K562 (cell line): ENCODE measurements around the gene POU4F1. TPM values are rescaled to one million over a fixed set of nuclear protein-coding genes. Genes with fewer than 3 reads are reported as not detected.
A peak's percentile ranks its signal among the peaks of the same experiment; 100 is the strongest.

ENCODE experiments used
- ATAC-seq: fragments of 200-7000 bp; cut with Tn5 transposase; 3 replicates; pipeline ENCODE4 v1.9.1; 2020; ENCODE audit warnings: moderate library complexity
- BruUV-seq: library from RNA; stranded (reverse); fragments of 400-500 nt; replicated peaks from 2 replicates; lab custom pipeline; 2021; lab: Mats Ljungman, UMichigan
- CTCF ChIA-PET: fragments of 300-600 bp; formaldehyde crosslinking; extraction: SDS; loops from one replicate; lab custom pipeline; 2021; ENCODE audit warnings: low intra/inter-chr PET ratio; lab: Yijun Ruan, JAX
- POLR2A ChIA-PET: fragments of 300-600, 350-650 bp; sonication (Branson Sonifier 250); formaldehyde crosslinking; extraction: SDS; loops from one replicate; lab custom pipeline; 2021; ENCODE audit warnings: antibody characterized with exemption, inconsistent platforms; lab: Yijun Ruan, JAX
- DNase-seq, 4 experiments: peaks; one replicate each; pipeline versions ENCODE4 v3.0.0 to v3.0.0-alpha.2; 2011 to 2018; ENCODE audit warnings: low spot score in 3 of 4, mixed read lengths in 3 of 4; ENCODE audit errors: extremely low read depth in 1 of 4
- FAIRE-seq: peaks from 2 replicates; lab custom pipeline; 2011; peaks lifted over from hg19 to GRCh38; lab: Jason Lieb, UNC
- H2AFZ ChIP-seq: 2 replicates; pipeline ENCODE4 v1.6.0; 2011; ENCODE audit warnings: low read depth, low read length, control low read depth, inconsistent platforms
- H3K27ac ChIP-seq: fragments of 200-600 bp; 3 replicates; pipeline ENCODE4 v1.8.0; 2011; ENCODE audit warnings: low read depth, mild to moderate bottlenecking, control low read depth, inconsistent platforms, low read length, moderate library complexity, mixed read lengths; ENCODE audit errors: extremely low read depth
- H3K27me3 ChIP-seq, 2 experiments: fragments of 300-600 bp in 1 of 2; 2 replicates in 1 of 2; 3 replicates in 1 of 2; pipeline versions ENCODE4 v1.6.0 to v1.8.0; 2011; ENCODE audit warnings: inconsistent platforms in 2 of 2, low read length in 2 of 2, mild to moderate bottlenecking in 1 of 2, mixed read lengths in 1 of 2, moderate library complexity in 1 of 2; ENCODE audit not compliant: control insufficient read depth in 2 of 2, insufficient read depth in 2 of 2
- H3K36me3 ChIP-seq: fragments of 300-600 bp; 3 replicates; pipeline ENCODE4 v1.8.0; 2011; ENCODE audit warnings: mild to moderate bottlenecking, low read length, inconsistent platforms; ENCODE audit not compliant: control insufficient read depth, insufficient read depth
- H3K4me1 ChIP-seq, 2 experiments: fragments of 200-600 bp in 1 of 2; replicated peaks in 1 of 2; 2 replicates in 1 of 2; 3 replicates in 1 of 2; pipeline versions ENCODE4 v1.5.1 to v1.8.0; 2011; ENCODE audit warnings: inconsistent platforms in 2 of 2, low read length in 2 of 2, mild to moderate bottlenecking in 1 of 2, mixed read lengths in 1 of 2, moderate library complexity in 1 of 2; ENCODE audit not compliant: control insufficient read depth in 2 of 2, insufficient read depth in 2 of 2
- H3K4me2 ChIP-seq: 2 replicates; pipeline ENCODE4 v1.6.1; 2011; ENCODE audit warnings: low read length, control low read depth, inconsistent platforms, mixed read lengths; ENCODE audit not compliant: insufficient read depth
- H3K4me3 ChIP-seq: fragments of 200-600 bp; sonication (generic), shearing (Covaris generic); 2 replicates; pipeline ENCODE4 v1.5.1; 2016; ENCODE audit warnings: control low read depth, inconsistent platforms
- H3K79me2 ChIP-seq: fragments of 200-600 bp; 3 replicates; pipeline ENCODE4 v1.8.0; 2011; ENCODE audit warnings: low read length, inconsistent platforms; ENCODE audit not compliant: control insufficient read depth, insufficient read depth
- H3K9ac ChIP-seq, 2 experiments: 2 replicates each; pipeline versions ENCODE4 v1.6.0 to v1.6.1; 2011; ENCODE audit warnings: low read depth in 2 of 2, low read length in 2 of 2, control low read depth in 1 of 2, inconsistent platforms in 1 of 2, mild to moderate bottlenecking in 1 of 2, mixed read lengths in 1 of 2; ENCODE audit not compliant: insufficient read depth in 1 of 2
- H3K9me1 ChIP-seq: one replicate; pipeline ENCODE4 v1.6.0; 2011; ENCODE audit warnings: inconsistent platforms, mild to moderate bottlenecking, low read length, moderate library complexity; ENCODE audit not compliant: control insufficient read depth, insufficient read depth
- H3K9me3 ChIP-seq: replicated peaks from 2 replicates; pipeline ENCODE4 v1.5.1; 2011; ENCODE audit warnings: low read depth, low read length, inconsistent platforms; ENCODE audit not compliant: control insufficient read depth, insufficient read depth
- H4K20me1 ChIP-seq: replicated peaks from 2 replicates; pipeline ENCODE4 v1.6.1; 2011; ENCODE audit warnings: low read length, inconsistent platforms, mixed read lengths; ENCODE audit not compliant: control insufficient read depth, insufficient read depth
- BRCA1 ChIP-seq, 2 experiments: fragments of 450-650 bp in 1 of 2; sonication (generic) in 1 of 2; formaldehyde crosslinking in 1 of 2; IDR thresholded peaks; 2 replicates each; pipeline versions ENCODE4 v1.5.0 to v1.6.1; 2017 to 2020; ENCODE audit warnings: mild to moderate bottlenecking in 1 of 2, missing genetic modification reagents in 1 of 2
- ETV1 ChIP-seq: fragments of 450-650 bp; conservative IDR thresholded peaks from 2 replicates; pipeline ENCODE4 v1.6.1; 2016; ENCODE audit warnings: missing genetic modification characterization, control low read depth, low read depth, missing compliant biosample characterization
- FOXP4 ChIP-seq: sonication (generic); formaldehyde crosslinking; IDR thresholded peaks from 2 replicates; pipeline ENCODE4 v1.8.0; 2022; ENCODE audit warnings: mild to moderate bottlenecking, missing genetic modification reagents, borderline replicate concordance
- HNRNPH1 ChIP-seq: fragments of 200-400 bp; formaldehyde crosslinking; optimal IDR thresholded peaks from 2 replicates; pipeline ENCODE3; 2017; ENCODE audit warnings: low read depth, mild to moderate bottlenecking, low read length, moderate library complexity
- TAF7 ChIP-seq: fragments of 450-650 bp; IDR thresholded peaks from 2 replicates; pipeline ENCODE4 v1.6.1; 2016; ENCODE audit warnings: missing genetic modification characterization, missing compliant biosample characterization
- THRA ChIP-seq: fragments of 450-650 bp; IDR thresholded peaks from 2 replicates; pipeline ENCODE4 v1.6.1; 2017; ENCODE audit warnings: mild to moderate bottlenecking, moderate library complexity
- UBTF ChIP-seq, 2 experiments: IDR thresholded peaks; 2 replicates each; pipeline ENCODE4 v1.6.1; 2012; ENCODE audit warnings: improper control_type of control experiment in 2 of 2, low read depth in 2 of 2, low read length in 2 of 2, borderline replicate concordance in 1 of 2
- ZNF212 ChIP-seq: fragments of 450-650 bp; formaldehyde crosslinking; IDR thresholded peaks from 2 replicates; pipeline ENCODE4 v1.4.0; 2020; ENCODE audit warnings: mild to moderate bottlenecking
- WGBS: fragments of 100-300 bp; shearing (Covaris generic); methylation state at CpG from one replicate; pipeline ENCODE4 v1.1.6; 2016; ENCODE audit warnings: low coverage, mixed read lengths; ENCODE audit not compliant: insufficient coverage; ENCODE audit errors: missing lambda C conversion rate; 5-methylcytosine and 5-hydroxymethylcytosine counted together
- in situ Hi-C: fragments of 300-500 bp; cut with MboI; formaldehyde crosslinking; loops from 4 replicates; pipeline ENCODE4 v1.15.0; 2018; ENCODE audit warnings: inconsistent platforms, mixed read lengths
- intact Hi-C: fragments of 100-400 bp; cut with micrococcal nuclease; formaldehyde crosslinking; loops from 2 replicates; pipeline ENCODE4 v1.14.2; 2022
- polyA plus RNA-seq, 8 experiments: library from polyadenylated mRNA; depleted of rRNA in 4 of 8; stranded (reverse) in 5 of 8; unstranded in 3 of 8; fragments of >200 nt; fragmentation: Nextera tagmentation in 2 of 8; fragmentation: Illumina TruSeq in 1 of 8; extraction: Ambion mirVana in 2 of 8; extraction: Trizol in 1 of 8; gene quantifications; 2 replicates each; pipeline versions ENCODE4 v1.2.1 to v1.2.3, GENCODE V29; 2011 to 2014; ENCODE audit warnings: inconsistent platforms in 1 of 8, missing spikeins in 1 of 8
- total RNA-seq, 7 experiments: library from RNA; depleted of rRNA in 6 of 7; stranded (reverse); fragments of >200 nt in 6 of 7; fragmentation: Illumina TruSeq in 2 of 7; extraction: Trizol in 2 of 7; gene quantifications; 2 replicates each; pipeline versions ENCODE4 v1.2.1 to v1.2.3, GENCODE V29; 2011 to 2021; ENCODE audit warnings: low replicate concordance in 1 of 7

The POU4F1 gene
- total and polyA plus RNA-seq, 9 of the 15 experiments (the other 6 are each of a cell fraction or from before 2014, with no cell fraction given): 0.61 to 2.8 (median 1.5) TPM

GRCh38 chr13:78593652-78594455 is 9.5 kb downstream of the POU4F1 start:
- Histone ChIP-seq H4K20me1 (no peaks in the 10 kb centered on the region), H3K79me2 (no peaks in the 10 kb centered on the region), H3K9ac (no peak overlapping the region), H3K4me1 (no peaks in the 10 kb centered on the region), H3K27ac (no peak overlapping the region), H3K9me3 (no peaks in the 10 kb centered on the region), H3K4me3 (no peak overlapping the region), H3K9me1 (no peaks in the 10 kb centered on the region), H3K36me3 (no peaks in the 10 kb centered on the region), H3K27me3 (peaks cover 0 to 7% of the 10 kb centered on the region in 2 experiments; a peak in 2 of 5 replicates), H3K4me2 (no peak overlapping the region), H2AFZ (no peak overlapping the region)
- BruUV-seq: no TSS peak
- ChIA-PET POLR2A (no interaction called here), CTCF (no interaction called here)
- TF ChIP-seq TAF7 (no peak), UBTF (IDR thresholded peaks at IDR 0.05; ENCODE audit: borderline replicate concordance in 1 of 2, low read depth in 2 of 2, low read length in 2 of 2) (no peak), HNRNPH1 (no peak), BRCA1 (IDR thresholded peaks at IDR 0.05) (0 out of 2 replicates have a peak, but pooled peaks have one; percentile 59), BRCA1 (CRISPR knock-in tag; IDR thresholded peaks at IDR 0.05) (no peak), THRA (no peak), ETV1 (no peak), FOXP4 (no peak), ZNF212 (CRISPR knock-in tag) (no peak)
- ATAC-seq (no peak), DNase-seq (no peak), FAIRE-seq (no peak)
- intact Hi-C loops (no loop called here), in situ Hi-C loops (no loop called here)
- WGBS: 22% methylated on average over 28 of the region's 29 CpGs
